ACHN (cell line): ENCODE data around the gene ERFE.

Experiments used
- DNase-seq: peaks from one replicate; pipeline ENCODE4 v3.0.0-alpha.2; 2015
- in situ Hi-C: cut with HindIII; loops from 2 replicates; pipeline ENCODE4 v1.10.0; 2017; ENCODE audit warnings: low sequenced_read_pairs, low pct_ligation_motif_present, low pct_unique_long_range_greater_than_20kb

ERFE gene

GRCh38 chr2:238136820-238137537 lies 21.8 kb upstream of the ERFE start:
- no peak for DNase-seq
- in situ Hi-C loops: no loop called here

GRCh38 chr2:238137885-238138284 lies 20.9 kb upstream of the ERFE start:
- DNase-seq: no peak
- in situ Hi-C loops: no loop called here

GRCh38 chr2:238138331-238139195 lies 20.2 kb upstream of the ERFE start, which contains the start of gene KLHL30:
TSS of gene KLHL30 (plus strand) at chr2:238138668. CDS start at chr2:238140755, 2,087 bp downstream.
- in situ Hi-C loops: no loop called here
- no peak for DNase-seq

GRCh38 chr2:238139196-238140039 lies 19.4 kb upstream of the ERFE start:
- in situ Hi-C loops: no loop called here
- no peak for DNase-seq

DNA sequence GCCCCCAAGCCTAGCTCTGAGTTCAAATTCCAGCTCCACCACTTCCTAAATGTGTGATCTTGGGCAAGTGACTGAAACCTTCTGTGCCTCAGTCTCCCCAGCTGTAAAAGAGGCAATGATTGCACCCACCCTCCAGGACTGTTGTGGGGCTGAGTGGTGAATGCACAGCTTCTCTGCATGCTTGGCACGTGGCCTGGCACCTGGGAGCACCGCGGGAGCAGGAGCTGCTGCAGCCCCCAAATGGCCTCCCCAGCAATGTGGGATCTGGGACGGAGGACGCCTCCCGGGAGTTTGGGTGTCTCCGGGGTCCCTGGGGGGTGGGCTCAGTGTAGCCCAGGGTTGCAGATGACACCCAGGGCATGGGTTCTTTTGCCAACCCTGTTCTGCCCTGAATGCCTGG lies 18.7 kb upstream of the ERFE start:
- in situ Hi-C loops: no loop called here

GRCh38 chr2:238140721-238141540 lies 17.8 kb upstream of the ERFE start:
- in situ Hi-C loops: no loop called here
- no peak for DNase-seq

More for the DNA sequence above, 18.7 kb upstream of the ERFE start:
- no peak for DNase-seq

GRCh38 chr2:238141541-238142318 lies 17.0 kb upstream of the ERFE start:
- in situ Hi-C loops: no loop called here
- peak; percentile 78 for DNase-seq

GRCh38 chr2:238142382-238143205 lies 16.2 kb upstream of the ERFE start:
- in situ Hi-C loops: no loop called here
- peak; percentile 42 for DNase-seq

DNA sequence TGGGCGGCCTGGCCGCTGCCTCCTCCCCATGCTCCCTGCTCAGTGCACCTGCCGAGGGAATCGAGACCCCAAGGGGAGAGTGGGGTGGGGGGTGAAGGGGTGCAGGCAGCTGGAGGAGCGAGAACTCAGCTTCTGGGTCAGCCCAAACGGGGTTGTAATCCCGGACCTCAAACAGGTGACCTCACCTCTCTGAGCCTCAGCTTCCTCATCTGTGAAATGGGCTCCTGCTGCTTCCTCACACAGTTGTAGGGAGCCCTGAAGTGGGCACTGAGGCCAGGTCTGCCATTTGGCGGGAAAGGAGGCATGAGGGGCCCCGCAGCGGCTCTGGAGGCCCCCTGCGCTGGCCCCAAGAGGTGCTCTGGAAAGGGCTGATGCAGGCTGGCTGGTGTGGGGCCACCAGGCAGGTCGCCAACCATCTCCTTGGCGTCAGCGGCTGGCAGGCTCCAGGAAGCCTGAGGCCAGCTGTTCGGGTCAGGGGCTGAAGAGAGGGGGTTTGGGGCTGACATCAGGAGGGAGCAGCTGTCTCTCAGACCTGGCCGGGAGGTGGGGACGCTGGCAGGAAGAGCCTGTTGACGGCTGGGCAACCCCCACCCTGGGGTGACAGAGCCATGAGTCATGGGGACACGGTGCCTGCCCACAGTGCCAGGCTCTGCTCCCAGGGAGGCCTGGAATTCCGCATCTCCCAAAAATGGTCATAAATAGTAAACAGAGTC lies 15.4 kb upstream of the ERFE start:
- in situ Hi-C loops: no loop called here
- DNase-seq: peak; percentile 88

DNA sequence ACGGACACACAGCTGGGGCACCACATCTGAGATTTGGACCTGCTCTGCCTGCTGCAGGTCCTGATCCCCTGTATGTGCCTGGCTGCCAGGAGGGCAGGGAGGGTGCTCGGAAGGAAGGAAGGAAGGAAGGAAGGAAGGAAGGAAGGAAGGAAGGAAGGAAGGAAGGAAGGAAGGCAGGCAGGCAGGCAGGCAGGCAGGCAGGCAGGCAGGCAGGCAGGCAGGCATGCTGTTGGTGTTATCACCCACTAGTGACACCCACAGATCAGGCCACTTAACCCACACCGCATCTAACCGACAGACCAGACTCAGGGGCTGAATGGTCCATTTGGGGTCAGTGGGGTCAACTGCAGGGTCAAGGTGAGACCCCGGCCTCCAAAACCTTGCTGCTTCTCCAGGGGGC lies 14.5 kb upstream of the ERFE start:
- in situ Hi-C loops: no loop called here
- DNase-seq: no peak

DNA sequence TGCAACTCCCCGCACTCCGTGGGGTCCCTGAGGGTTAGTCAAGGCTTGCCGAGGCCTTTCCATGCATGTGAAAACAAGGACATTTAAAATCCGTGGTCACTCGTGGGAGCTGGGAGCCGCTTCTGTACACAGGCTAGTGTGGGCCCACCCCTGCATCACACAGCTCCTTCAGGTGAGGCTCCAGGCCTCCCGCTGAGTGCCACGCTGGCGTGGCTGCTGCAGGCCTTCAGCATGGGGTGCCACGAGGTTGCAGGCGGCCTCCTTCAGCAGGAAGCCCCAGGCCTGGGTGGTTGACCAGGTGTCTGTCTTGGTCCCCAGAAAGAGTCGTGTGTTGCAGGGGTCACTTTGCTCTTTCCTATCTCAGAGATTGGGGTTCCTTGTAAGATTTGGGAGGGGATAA lies 13.7 kb upstream of the ERFE start:
- in situ Hi-C loops: no loop called here
- no peak for DNase-seq

- DNase-seq: no peak
- in situ Hi-C loops: no loop called here
Measured at GRCh38 chr2:238145851-238146250, 12.9 kb upstream of the ERFE start.

GRCh38 chr2:238146884-238147544 lies 11.8 kb upstream of the ERFE start:
- in situ Hi-C loops: no loop called here
- DNase-seq: no peak

GRCh38 chr2:238148981-238149380 lies 9.8 kb upstream of the ERFE start:
- DNase-seq: no peak
- in situ Hi-C loops: no loop called here

DNA sequence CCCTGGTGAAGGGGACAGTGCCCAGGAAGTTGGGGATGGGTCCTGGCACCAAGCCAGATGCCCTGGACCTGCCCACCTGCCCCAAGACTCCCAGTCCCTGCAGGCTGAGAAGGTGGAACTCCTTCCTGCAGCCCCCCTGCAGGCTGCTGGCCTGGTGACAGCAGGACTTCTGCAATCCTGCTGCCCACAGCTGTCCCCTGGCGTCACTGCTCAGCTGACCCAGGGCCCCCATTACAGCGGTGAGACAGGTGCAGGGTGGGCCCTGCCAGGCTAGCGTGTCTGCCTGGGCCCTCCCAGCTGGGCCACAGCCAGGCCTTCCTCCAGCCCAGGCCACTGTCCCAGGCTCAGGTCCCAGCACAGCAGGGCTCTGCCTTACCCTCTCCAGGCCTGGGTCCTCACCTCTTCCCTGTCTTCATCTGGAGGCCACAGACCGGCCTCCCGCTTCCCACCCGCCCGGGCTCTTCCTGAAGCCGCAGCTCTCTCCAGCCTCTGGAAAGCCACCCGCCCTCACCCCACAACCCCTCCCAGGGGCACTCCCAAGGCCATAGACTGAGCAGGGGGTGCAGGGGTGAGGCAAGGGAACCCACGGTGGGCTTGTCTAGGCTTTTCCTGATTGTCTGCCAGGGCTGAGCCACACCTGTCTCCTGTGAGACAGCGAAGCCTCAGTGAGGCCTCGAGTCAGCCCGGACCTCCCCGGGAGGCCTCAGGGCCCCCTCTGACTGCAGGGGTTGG lies 8.8 kb upstream of the ERFE start:
- DNase-seq: no peak
- in situ Hi-C loops: no loop called here
